Astrocyte (in vitro differentiated cells and primary cell): ENCODE measurements around the gene MAP7.

Experiments
- CTCF ChIP-seq: IDR thresholded peaks from 2 replicates; pipeline ENCODE4 v1.5.1; 2011; ENCODE audit warnings: low read depth, mild to moderate bottlenecking, inconsistent platforms, low read length, moderate library complexity; ENCODE audit not compliant: insufficient read depth
- EZH2 ChIP-seq: IDR thresholded peaks from 2 replicates; pipeline ENCODE4 v1.6.1; 2012; ENCODE audit warnings: mild to moderate bottlenecking, low read length, inconsistent platforms; ENCODE audit not compliant: insufficient read depth

GRCh38 chr6:136593748-136594490 lies 43.7 kb upstream of the MAP7 start:
- TF ChIP-seq CTCF (no peak), EZH2 (no peak)
